OCI-LY1 (cell line): ENCODE results near the gene DPH3.

Experiments
- H2AFZ ChIP-seq: fragments of 200-600 bp; sonication (generic), shearing (Covaris generic); 2 replicates; pipeline ENCODE4 v1.6.0; 2014; ENCODE audit warnings: antibody characterized with exemption, mild to moderate bottlenecking, low read length
- H3F3A ChIP-seq: fragments of 200-600 bp; sonication (generic), shearing (Covaris generic); 2 replicates; pipeline ENCODE4 v1.6.0; 2014; ENCODE audit warnings: mild to moderate bottlenecking, antibody characterized with exemption, low read length, moderate library complexity; ENCODE audit not compliant: insufficient read depth
- H3K27ac ChIP-seq: fragments of 200-600 bp; sonication (generic); 2 replicates; pipeline ENCODE4 v1.5.1; 2014; ENCODE audit warnings: low read length, mixed run types, mild to moderate bottlenecking, low read depth; ENCODE audit not compliant: poor library complexity, severe bottlenecking
- H3K27me3 ChIP-seq: fragments of 200-600 bp; sonication (generic); 2 replicates; pipeline ENCODE4 v1.6.0; 2014; ENCODE audit warnings: antibody characterized with exemption, mild to moderate bottlenecking, low read length, moderate library complexity; ENCODE audit not compliant: insufficient read depth
- H3K36me3 ChIP-seq: fragments of 200-600 bp; sonication (generic); 2 replicates; pipeline ENCODE4 v1.6.1; 2014; ENCODE audit warnings: mild to moderate bottlenecking, antibody characterized with exemption, low read length, moderate library complexity, mixed read lengths; ENCODE audit not compliant: insufficient read depth
- H3K4me1 ChIP-seq: fragments of 200-600 bp; sonication (generic); 2 replicates; pipeline ENCODE4 v1.5.1; 2014; ENCODE audit warnings: mild to moderate bottlenecking, low read length, moderate library complexity; ENCODE audit not compliant: insufficient read depth, severe bottlenecking
- H3K4me2 ChIP-seq: fragments of 200-600 bp; sonication (generic), shearing (Covaris generic); 2 replicates; pipeline ENCODE4 v1.6.1; 2014; ENCODE audit warnings: low read length
- H3K4me3 ChIP-seq: fragments of 200-600 bp; sonication (generic); 2 replicates; pipeline ENCODE4 v1.5.1; 2014; ENCODE audit warnings: low read length, low read depth, mild to moderate bottlenecking, mixed read lengths; ENCODE audit not compliant: poor library complexity, severe bottlenecking
- H3K79me2 ChIP-seq: fragments of 200-600 bp; shearing (Covaris generic); 2 replicates; pipeline ENCODE4 v1.6.1; 2016; ENCODE audit warnings: mixed run types, low read length, mixed read lengths; ENCODE audit not compliant: insufficient read depth
- H3K9ac ChIP-seq: fragments of 200-600 bp; sonication (generic), shearing (Covaris generic); 2 replicates; pipeline ENCODE4 v1.6.1; 2014; ENCODE audit warnings: mild to moderate bottlenecking, low read length, mixed read lengths
- H3K9me2 ChIP-seq: fragments of 200-600 bp; sonication (generic), shearing (Covaris generic); 2 replicates; pipeline ENCODE4 v1.6.1; 2014; ENCODE audit warnings: low read depth, mild to moderate bottlenecking, low read length, mixed read lengths
- H3K9me3 ChIP-seq: fragments of 200-600 bp; shearing (Covaris generic); 2 replicates; pipeline ENCODE4 v1.6.1; 2014; ENCODE audit warnings: low read length, mixed read lengths
- H4K20me1 ChIP-seq: fragments of 200-600 bp; sonication (generic), shearing (Covaris generic); 2 replicates; pipeline ENCODE4 v1.6.0; 2016; ENCODE audit warnings: mild to moderate bottlenecking, low read length; ENCODE audit not compliant: insufficient read depth
- EZH2 ChIP-seq: fragments of 200-600 bp; sonication (generic), shearing (Covaris generic); IDR thresholded peaks from 2 replicates; pipeline ENCODE4 v1.8.0; 2017; ENCODE audit warnings: borderline replicate concordance, mixed run types, mild to moderate bottlenecking, antibody characterized with exemption, low read length, moderate library complexity, mixed read lengths
- TF ChIP-seq, protein P1 (sequence below): fragments of 200-600 bp; sonication (generic), shearing (Covaris generic); IDR thresholded peaks from 2 replicates; pipeline ENCODE4 v1.5.1; 2017; ENCODE audit warnings: mild to moderate bottlenecking, antibody characterized with exemption, low read length, moderate library complexity, mixed read lengths

Gene DPH3

DNA sequence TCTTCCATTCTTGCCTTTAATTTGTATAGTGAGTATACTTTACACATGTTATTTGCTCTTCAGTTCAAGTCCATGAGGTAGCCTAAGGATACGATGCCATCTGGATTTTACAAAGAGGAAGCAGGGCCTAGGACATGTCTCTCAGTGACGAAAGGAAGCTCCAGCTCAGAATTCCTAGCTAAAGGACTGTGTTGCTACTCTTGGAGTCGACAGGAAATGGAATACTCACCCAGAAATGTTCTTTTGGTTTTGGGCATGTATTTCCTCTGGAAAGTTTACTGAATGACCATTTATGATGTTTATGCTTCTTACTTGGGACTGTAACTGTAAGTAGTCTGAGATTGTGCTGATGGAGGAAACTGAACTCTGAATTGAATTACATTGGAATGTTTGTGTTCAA, 12.7 kb upstream of the DPH3 start:
- Histone ChIP-seq H3K4me3 (no peak overlapping the region), H2AFZ (no peak overlapping the region), H3K9ac (no peak overlapping the region), H3K4me1 (no peaks in the 10 kb centered on the region), H3K4me2 (no peak overlapping the region), H4K20me1 (no peaks in the 10 kb centered on the region), H3K27ac (no peak overlapping the region), H3F3A (no peaks in the 10 kb centered on the region), H3K27me3 (no peaks in the 10 kb centered on the region), H3K36me3 (peaks cover 38% of the 10 kb centered on the region; the same call in 1 of the 2 replicates), H3K9me3 (no peaks in the 10 kb centered on the region), H3K79me2 (no peaks in the 10 kb centered on the region), H3K9me2 (no peaks in the 10 kb centered on the region)
- TF ChIP-seq, protein P1, sequence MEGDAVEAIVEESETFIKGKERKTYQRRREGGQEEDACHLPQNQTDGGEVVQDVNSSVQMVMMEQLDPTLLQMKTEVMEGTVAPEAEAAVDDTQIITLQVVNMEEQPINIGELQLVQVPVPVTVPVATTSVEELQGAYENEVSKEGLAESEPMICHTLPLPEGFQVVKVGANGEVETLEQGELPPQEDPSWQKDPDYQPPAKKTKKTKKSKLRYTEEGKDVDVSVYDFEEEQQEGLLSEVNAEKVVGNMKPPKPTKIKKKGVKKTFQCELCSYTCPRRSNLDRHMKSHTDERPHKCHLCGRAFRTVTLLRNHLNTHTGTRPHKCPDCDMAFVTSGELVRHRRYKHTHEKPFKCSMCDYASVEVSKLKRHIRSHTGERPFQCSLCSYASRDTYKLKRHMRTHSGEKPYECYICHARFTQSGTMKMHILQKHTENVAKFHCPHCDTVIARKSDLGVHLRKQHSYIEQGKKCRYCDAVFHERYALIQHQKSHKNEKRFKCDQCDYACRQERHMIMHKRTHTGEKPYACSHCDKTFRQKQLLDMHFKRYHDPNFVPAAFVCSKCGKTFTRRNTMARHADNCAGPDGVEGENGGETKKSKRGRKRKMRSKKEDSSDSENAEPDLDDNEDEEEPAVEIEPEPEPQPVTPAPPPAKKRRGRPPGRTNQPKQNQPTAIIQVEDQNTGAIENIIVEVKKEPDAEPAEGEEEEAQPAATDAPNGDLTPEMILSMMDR = no peak
- TF ChIP-seq EZH2 = no peak

DNA sequence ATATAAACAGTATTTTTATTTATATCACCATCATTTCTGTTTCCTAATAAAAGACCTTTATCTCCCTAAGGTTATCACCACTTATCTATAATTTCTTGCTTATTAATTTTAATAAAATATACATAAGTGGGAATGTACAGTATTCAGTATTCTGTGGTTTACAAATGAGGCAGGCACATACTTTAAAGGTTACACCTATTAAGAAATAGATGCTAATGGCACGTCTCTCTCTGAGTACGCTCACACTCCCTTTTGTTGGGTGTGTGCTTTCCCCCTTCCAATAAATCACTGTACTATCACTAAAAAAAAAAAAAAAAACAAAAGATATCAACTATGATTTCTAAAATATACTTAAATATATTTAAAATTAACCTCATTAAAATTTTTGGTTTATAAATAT, 9.1 kb upstream of the DPH3 start:
- Histone ChIP-seq H3K4me2 (no peak overlapping the region), H3K27ac (no peak overlapping the region), H3F3A (no peaks in the 10 kb centered on the region), H2AFZ (no peak overlapping the region), H4K20me1 (no peaks in the 10 kb centered on the region), H3K9me2 (no peaks in the 10 kb centered on the region), H3K4me1 (no peaks in the 10 kb centered on the region), H3K9ac (no peak overlapping the region), H3K36me3 (peaks cover 47% of the 10 kb centered on the region; the same call in 1 of the 2 replicates), H3K79me2 (no peaks in the 10 kb centered on the region), H3K9me3 (no peaks in the 10 kb centered on the region), H3K27me3 (no peaks in the 10 kb centered on the region), H3K4me3 (no peak overlapping the region)
- no peak for TF ChIP-seq EZH2
- TF ChIP-seq, protein P1 = no peak

DNA sequence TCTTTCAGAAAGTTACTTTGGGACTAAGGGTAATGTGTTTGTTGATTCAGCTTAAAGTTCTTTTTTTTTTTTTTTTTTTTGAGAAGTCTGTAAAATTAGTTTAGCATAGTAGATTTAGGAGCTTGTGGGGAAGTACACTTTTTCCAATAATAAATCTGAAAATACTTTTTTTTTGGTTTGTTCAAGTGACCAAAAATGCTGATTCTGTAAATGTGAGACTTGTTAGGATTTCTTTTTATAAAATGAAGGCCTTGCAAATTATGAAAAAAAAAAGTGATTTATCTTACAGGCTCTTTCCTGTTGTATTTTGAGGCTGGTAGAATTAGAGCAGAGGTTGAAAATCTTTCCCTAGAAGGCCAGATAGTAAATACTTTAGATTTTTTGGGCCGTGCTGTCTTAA, 7.8 kb upstream of the DPH3 start:
- peaks cover 45% of the 10 kb centered on the region; the same call in 1 of the 2 replicates for H3K36me3 ChIP-seq

More for the DNA sequence above, 7.8 kb upstream of the DPH3 start:
- Histone ChIP-seq H3K4me2 (no peak overlapping the region), H3K4me1 (peaks cover 9% of the 10 kb centered on the region), H3K4me3 (no peak overlapping the region), H3K27me3 (no peaks in the 10 kb centered on the region), H3K9ac (no peak overlapping the region), H2AFZ (no peak overlapping the region), H4K20me1 (no peaks in the 10 kb centered on the region), H3K9me3 (no peaks in the 10 kb centered on the region), H3F3A (no peaks in the 10 kb centered on the region), H3K9me2 (no peaks in the 10 kb centered on the region), H3K79me2 (no peaks in the 10 kb centered on the region), H3K27ac (no peak overlapping the region)
- TF ChIP-seq EZH2 = no peak
- TF ChIP-seq, protein P1 = no peak
